ENCODE measurements around the gene FGD6.

GRCh38 chr12:95193139-95193538 lies 24.1 kb downstream of the FGD6 start:
- TF ChIP-seq POLR2A (IDR thresholded peaks at IDR 0.05) (no peak), CTCF (IDR thresholded peaks at IDR 0.05) (no peak)

All from sigmoid colon (tissue), 3 donors.